Neutrophil (primary cell): ENCODE measurements around the gene NID1.
A peak's percentile ranks its signal among the peaks of the same experiment; 100 is the strongest.

Experiments
- H3K27ac ChIP-seq: fragments of 200-600 bp; sonication (generic); 2 replicates; pipeline ENCODE4 v1.5.1; 2016; ENCODE audit warnings: mild to moderate bottlenecking, moderate library complexity
- H3K27me3 ChIP-seq: fragments of 200-600 bp; sonication (generic); 2 replicates; pipeline ENCODE4 v1.6.0; 2016; ENCODE audit warnings: mild to moderate bottlenecking
- H3K36me3 ChIP-seq: fragments of 200-600 bp; sonication (generic); 2 replicates; pipeline ENCODE4 v1.5.1; 2017
- H3K4me1 ChIP-seq, 2 experiments: fragments of 200-600 bp in 1 of 2; sonication (generic) in 1 of 2; 1 replicate in 1 of 2; 2 replicates in 1 of 2; pipeline versions ENCODE4 v1.5.1 to v1.6.1; 2013 to 2016; ENCODE audit warnings: low read depth in 1 of 2, low read length in 1 of 2, mild to moderate bottlenecking in 1 of 2, moderate library complexity in 1 of 2; ENCODE audit not compliant: control insufficient read depth in 1 of 2, insufficient read depth in 1 of 2
- H3K4me3 ChIP-seq, 2 experiments: fragments of 200-600 bp in 1 of 2; sonication (generic) in 1 of 2; 1 replicate in 1 of 2; 2 replicates in 1 of 2; pipeline ENCODE4 v1.5.1; 2013 to 2016; ENCODE audit warnings: low read depth in 1 of 2, low read length in 1 of 2, mild to moderate bottlenecking in 1 of 2, moderate library complexity in 1 of 2
- H3K9me3 ChIP-seq: fragments of 200-600 bp; sonication (generic); 2 replicates; pipeline ENCODE4 v1.5.1; 2016
- CTCF ChIP-seq: fragments of 200-600 bp; sonication (generic); IDR thresholded peaks from 2 replicates; pipeline ENCODE4 v1.5.1; 2016; ENCODE audit warnings: antibody characterized with exemption

NID1 gene

GRCh38 chr1:235984041-235984825 lies 80.7 kb downstream of the NID1 start:
- no peak overlapping the region for H3K27ac ChIP-seq
- no peak for TF ChIP-seq CTCF

GRCh38 chr1:235980976-235981375 lies 83.9 kb downstream of the NID1 start:
- Histone ChIP-seq H3K27me3 (peaks cover 43% of the 10 kb centered on the region), H3K27ac (peak overlapping the region; percentile 6), H3K36me3 (no peaks in the 10 kb centered on the region), H3K4me1 (peaks cover 5 to 12% of the 10 kb centered on the region in 2 experiments), H3K4me3 (no peak overlapping the region), H3K9me3 (no peaks in the 10 kb centered on the region)
- no peak for TF ChIP-seq CTCF

More at GRCh38 chr1:235984041-235984825, 80.7 kb downstream of the NID1 start:
- no peaks in the 10 kb centered on the region for H3K9me3 ChIP-seq
- peaks cover 36% of the 10 kb centered on the region for H3K27me3 ChIP-seq
- no peaks in the 10 kb centered on the region for H3K36me3 ChIP-seq
- H3K4me1 ChIP-seq, result peaks cover 12 to 20% of the 10 kb centered on the region in 2 experiments
- H3K4me3 ChIP-seq, result no peak overlapping the region

GRCh38 chr1:235979716-235980333 lies 85.1 kb downstream of the NID1 start:
- Histone ChIP-seq H3K27ac (no peak overlapping the region), H3K27me3 (peaks cover 43% of the 10 kb centered on the region), H3K9me3 (no peaks in the 10 kb centered on the region), H3K4me3 (no peak overlapping the region), H3K4me1 (peaks cover 5 to 12% of the 10 kb centered on the region in 2 experiments), H3K36me3 (no peaks in the 10 kb centered on the region)
- TF ChIP-seq CTCF, result no peak

- H3K27ac ChIP-seq, result no peak overlapping the region
- H3K36me3 ChIP-seq, result no peaks in the 10 kb centered on the region
Measured at GRCh38 chr1:235979176-235979575, 85.7 kb downstream of the NID1 start.

GRCh38 chr1:235976490-235976889 lies 88.4 kb downstream of the NID1 start:
- H3K9me3 ChIP-seq, result no peaks in the 10 kb centered on the region

More at GRCh38 chr1:235979176-235979575, 85.7 kb downstream of the NID1 start:
- no peaks in the 10 kb centered on the region for H3K9me3 ChIP-seq
- peaks cover 5 to 12% of the 10 kb centered on the region in 2 experiments for H3K4me1 ChIP-seq
- H3K4me3 ChIP-seq, result no peak overlapping the region
- TF ChIP-seq CTCF, result no peak
- H3K27me3 ChIP-seq, result peaks cover 41% of the 10 kb centered on the region

More at GRCh38 chr1:235976490-235976889, 88.4 kb downstream of the NID1 start:
- H3K4me1 ChIP-seq, result peaks cover 18 to 25% of the 10 kb centered on the region in 2 experiments
- H3K27me3 ChIP-seq, result peaks cover 15% of the 10 kb centered on the region
- no peak for TF ChIP-seq CTCF
- H3K27ac ChIP-seq, result no peak overlapping the region
- H3K4me3 ChIP-seq, result no peak overlapping the region
- H3K36me3 ChIP-seq, result no peaks in the 10 kb centered on the region
